ENCODE measurements around the gene RUNX1.

DNA sequence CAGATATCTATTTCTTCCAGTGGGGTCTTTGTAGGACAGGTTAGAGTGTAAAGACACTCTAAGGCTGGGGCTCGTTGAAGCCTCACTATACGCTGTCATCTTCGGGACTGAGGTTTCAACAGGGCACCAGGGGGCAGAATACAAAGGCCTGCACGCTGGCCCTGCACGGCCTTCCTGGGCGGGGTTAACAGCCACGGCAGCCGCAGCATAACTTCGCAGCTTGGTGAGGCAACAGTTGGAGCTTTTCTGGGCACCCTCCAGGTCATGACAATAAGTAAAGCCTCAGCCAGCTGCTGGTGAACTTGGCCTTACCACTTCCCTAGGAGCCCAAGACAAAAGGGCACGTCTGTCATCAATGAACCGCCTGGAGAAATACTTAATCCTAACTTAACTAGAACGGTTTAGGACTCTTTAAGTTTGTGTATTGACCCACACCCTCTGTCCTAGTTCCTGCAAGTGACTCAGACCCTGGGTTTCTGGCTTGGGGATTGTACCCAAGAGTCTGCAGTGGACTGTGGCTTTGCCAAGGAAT lies 2.3 kb upstream of the RUNX1 start:
- TF ChIP-seq ZNF274 (CRISPR knock-in tag; IDR thresholded peaks at IDR 0.05) (no peak), ZNF841 (CRISPR knock-in tag; IDR thresholded peaks at IDR 0.05; ENCODE audit: borderline replicate concordance) (no peak), KDM6A (CRISPR knock-in tag; IDR thresholded peaks at IDR 0.05; ENCODE audit: low read depth) (no peak), SP1 (IDR thresholded peaks at IDR 0.05) (no peak), SP1 (CRISPR knock-in tag; IDR thresholded peaks at IDR 0.05) (peak; percentile 56; the same call in 1 of the 2 replicates)

Data from HepG2 (cell line).